ENCODE data around the gene CNPY1. TPM values are rescaled to one million over a fixed set of nuclear protein-coding genes. Genes with fewer than 3 reads are reported as not detected.

CNPY1 gene
- total RNA-seq, 2 donors from 2014 or later, result not detected

GRCh38 chr7:155590215-155591018 is 44.1 kb upstream of the CNPY1 start:
- TF ChIP-seq CTCF (IDR thresholded peaks at IDR 0.05), result no peak
- no peak overlapping the region for H3K9ac ChIP-seq (ENCODE audit: low read depth in 2 of 2, low read length in 2 of 2)
- no peaks in the 10 kb centered on the region for H3K27me3 ChIP-seq
- H3K36me3 ChIP-seq, result no peaks in the 10 kb centered on the region
- intact Hi-C loops (cut with DNase I), result loop anchor here (10.0 kb wide), 1 partner anchor 174 kb away; no protein-coding TSS in a partner anchor
- no peak overlapping the region for H3K4me3 ChIP-seq
- no peak overlapping the region for H3K27ac ChIP-seq
- no peaks in the 10 kb centered on the region for H3K4me1 ChIP-seq
- DNase-seq, result no peak
- H3K9me3 ChIP-seq, result no peaks in the 10 kb centered on the region

GRCh38 chr7:155589001-155589980 is 42.9 kb upstream of the CNPY1 start:
- Histone ChIP-seq H3K4me1 (no peaks in the 10 kb centered on the region), H3K9ac (ENCODE audit: low read depth in 2 of 2, low read length in 2 of 2) (no peak overlapping the region), H3K36me3 (no peaks in the 10 kb centered on the region), H3K27ac (no peak overlapping the region), H3K9me3 (no peaks in the 10 kb centered on the region), H3K27me3 (no peaks in the 10 kb centered on the region), H3K4me3 (no peak overlapping the region)
- no peak for TF ChIP-seq CTCF (IDR thresholded peaks at IDR 0.05)
- DNase-seq, result no peak
- intact Hi-C loops (cut with DNase I), result no loop called here

- Histone ChIP-seq H3K36me3 (no peaks in the 10 kb centered on the region), H3K4me3 (no peak overlapping the region), H3K27me3 (no peaks in the 10 kb centered on the region), H3K9ac (ENCODE audit: low read depth in 2 of 2, low read length in 2 of 2) (no peak overlapping the region), H3K9me3 (no peaks in the 10 kb centered on the region), H3K4me1 (no peaks in the 10 kb centered on the region), H3K27ac (no peak overlapping the region)
- DNase-seq, result no peak
- no peak for TF ChIP-seq CTCF (IDR thresholded peaks at IDR 0.05)
- intact Hi-C loops (cut with DNase I), result no loop called here
Measured at GRCh38 chr7:155588468-155588998, 42.2 kb upstream of the CNPY1 start.

- Histone ChIP-seq H3K36me3 (no peaks in the 10 kb centered on the region), H3K4me1 (no peaks in the 10 kb centered on the region), H3K9ac (ENCODE audit: low read depth in 2 of 2, low read length in 2 of 2) (no peak overlapping the region), H3K4me3 (no peak overlapping the region), H3K9me3 (no peaks in the 10 kb centered on the region), H3K27me3 (no peaks in the 10 kb centered on the region), H3K27ac (no peak overlapping the region)
- DNase-seq, result no peak
- TF ChIP-seq CTCF (IDR thresholded peaks at IDR 0.05), result no peak
- intact Hi-C loops (cut with DNase I), result no loop called here
Measured at GRCh38 chr7:155587486-155587885, 41.1 kb upstream of the CNPY1 start.

- no peak for TF ChIP-seq CTCF (IDR thresholded peaks at IDR 0.05)
- intact Hi-C loops (cut with DNase I), result no loop called here
- no peaks in the 10 kb centered on the region for H3K27me3 ChIP-seq
- no peak for DNase-seq
- no peak overlapping the region for H3K27ac ChIP-seq
- H3K4me3 ChIP-seq, result no peak overlapping the region
- H3K4me1 ChIP-seq, result no peaks in the 10 kb centered on the region
- H3K36me3 ChIP-seq, result no peaks in the 10 kb centered on the region
- no peaks in the 10 kb centered on the region for H3K9me3 ChIP-seq
- H3K9ac ChIP-seq (ENCODE audit: low read depth in 2 of 2, low read length in 2 of 2), result no peak overlapping the region
Measured at GRCh38 chr7:155586843-155587440, 40.6 kb upstream of the CNPY1 start.
